Femur (tissue), 1 donor: ENCODE measurements around the gene C1orf21.

Experiments used
- DNase-seq: peaks from one replicate; pipeline ENCODE4 v3.0.0-alpha.2; 2017

The C1orf21 gene

GRCh38 chr1:184387476-184388318 lies 868 bp downstream of the C1orf21 start:
- peak; percentile 62 for DNase-seq

- no peak for DNase-seq
Observed at GRCh38 chr1:184388319-184388889, 1.6 kb downstream of the C1orf21 start.

GRCh38 chr1:184388971-184389370 lies 2.1 kb downstream of the C1orf21 start:
- DNase-seq: no peak

GRCh38 chr1:184389446-184389845 lies 2.6 kb downstream of the C1orf21 start:
- no peak for DNase-seq

GRCh38 chr1:184390889-184391288 lies 4.1 kb downstream of the C1orf21 start:
- no peak for DNase-seq

GRCh38 chr1:184392067-184392466 lies 5.2 kb downstream of the C1orf21 start:
- DNase-seq: peak; percentile 34

- DNase-seq: no peak
Observed at GRCh38 chr1:184392779-184393522, 6.1 kb downstream of the C1orf21 start.

GRCh38 chr1:184393962-184394361 lies 7.1 kb downstream of the C1orf21 start:
- DNase-seq: no peak

- no peak for DNase-seq
Observed at GRCh38 chr1:184395370-184395769, 8.5 kb downstream of the C1orf21 start.

- no peak for DNase-seq
Observed at GRCh38 chr1:184395937-184396480, 9.2 kb downstream of the C1orf21 start.

GRCh38 chr1:184399192-184399847 lies 12.5 kb downstream of the C1orf21 start:
- no peak for DNase-seq

- DNase-seq: no peak
Observed at GRCh38 chr1:184403961-184404726, 17.3 kb downstream of the C1orf21 start.

- no peak for DNase-seq
Observed at GRCh38 chr1:184404727-184405027, 17.8 kb downstream of the C1orf21 start.

GRCh38 chr1:184405094-184405800 lies 18.4 kb downstream of the C1orf21 start:
- no peak for DNase-seq

GRCh38 chr1:184405801-184406142 lies 18.9 kb downstream of the C1orf21 start:
- no peak for DNase-seq

- DNase-seq: no peak
Observed at GRCh38 chr1:184406479-184406878, 19.6 kb downstream of the C1orf21 start.

- no peak for DNase-seq
Observed at GRCh38 chr1:184407816-184408510, 21.1 kb downstream of the C1orf21 start.

GRCh38 chr1:184408580-184408979 lies 21.8 kb downstream of the C1orf21 start:
- DNase-seq: no peak

- no peak for DNase-seq
Observed at GRCh38 chr1:184409011-184409410, 22.2 kb downstream of the C1orf21 start.

GRCh38 chr1:184412472-184412871 lies 25.6 kb downstream of the C1orf21 start:
- DNase-seq: no peak

GRCh38 chr1:184416481-184416880 lies 29.7 kb downstream of the C1orf21 start:
- DNase-seq: no peak
